Right cardiac atrium (tissue), 5 donors: ENCODE results near the gene CCDC185. TPM values are rescaled to one million over a fixed set of nuclear protein-coding genes. Genes with fewer than 3 reads are reported as not detected.

Experiments used
- ATAC-seq, 2 donors: fragments of 200-7000 bp; cut with Tn5 transposase; one replicate each; pipeline versions ENCODE4 v1.8.0 to v1.9.1; 2020; ENCODE audit warnings: moderate library complexity in 2 of 2, mild to moderate bottlenecking in 1 of 2
- DNase-seq, 3 donors: peaks; one replicate each; pipeline ENCODE4 v3.0.0-alpha.2; 2020
- H3K27ac ChIP-seq: one replicate; pipeline ENCODE4 v1.5.1; 2013; ENCODE audit warnings: mild to moderate bottlenecking, low read length, control low read depth, moderate library complexity
- H3K27me3 ChIP-seq: one replicate; pipeline ENCODE4 v1.6.1; 2013; ENCODE audit not compliant: control insufficient read depth, insufficient read depth
- H3K4me1 ChIP-seq: one replicate; pipeline ENCODE4 v1.6.1; 2013; ENCODE audit warnings: low read length; ENCODE audit not compliant: control insufficient read depth, insufficient read depth
- H3K4me3 ChIP-seq: one replicate; pipeline ENCODE4 v1.5.1; 2013; ENCODE audit warnings: low read length, control low read depth
- H3K9me3 ChIP-seq: one replicate; pipeline ENCODE4 v1.6.1; 2013; ENCODE audit warnings: low read length; ENCODE audit not compliant: control insufficient read depth
- WGBS: extraction: QIAGEN DNeasy Blood & Tissue Kit; methylation state at CpG from one replicate; pipeline ENCODE4 v1.1.7; 2013; 5-methylcytosine and 5-hydroxymethylcytosine counted together
- intact Hi-C, 4 donors: fragments of 100-400 bp; cut with DNase I; formaldehyde crosslinking; loops; one replicate each; pipeline versions ENCODE4 v1.11.0 to v1.14.0; 2022 to 2023
- long read RNA-seq, 4 donors: library from polyadenylated mRNA; unstranded; transcript quantifications; one replicate each; pipeline ENCODE4 v2.0.0, GENCODE V29; 2020 to 2021
- polyA plus RNA-seq: library from polyadenylated mRNA; stranded (reverse); fragments of 200-250 nt; gene quantifications from one replicate; pipeline ENCODE4 v1.2.3, GENCODE V29; 2013
- total RNA-seq, 4 donors: library from RNA; stranded (reverse); fragmentation: NEBNext Ultra II Directional; extraction: Animal tissue kit (Norgen Biotek cat#: 25700); gene quantifications; one replicate each; pipeline ENCODE4 v1.2.1, GENCODE V29; 2021
- donor health status: healthy with polysubstance abuse.
- donor health status: DM: no; HTN: yes; CAD: no.
- donor health status: DM: no; HTN: no; CAD: no.
- donor health status: DM: no; HTN: yes; CAD: no; lungs with severe emphysema.
- donor health status: DM: yes; HTN: yes; CAD: no.

Gene CCDC185
- under 1 TPM in 3 of 4 donors, not detected in 1; 0.14 to 0.35 (median 0.34) TPM for total RNA-seq
- polyA plus RNA-seq: 0.34 TPM
- long read RNA-seq, donor 1, partial matches to known transcripts: 0 of 1 reads
- long read RNA-seq, donor 1, other reads (novel, unspliced or antisense): 0 of 1 reads
- long read RNA-seq, donor 2: 0 reads
- long read RNA-seq, donor 3: 0 reads
- long read RNA-seq, donor 4, partial matches to known transcripts: 0 of 1 reads
- long read RNA-seq, donor 4, other reads (novel, unspliced or antisense): 0 of 1 reads

DNA sequence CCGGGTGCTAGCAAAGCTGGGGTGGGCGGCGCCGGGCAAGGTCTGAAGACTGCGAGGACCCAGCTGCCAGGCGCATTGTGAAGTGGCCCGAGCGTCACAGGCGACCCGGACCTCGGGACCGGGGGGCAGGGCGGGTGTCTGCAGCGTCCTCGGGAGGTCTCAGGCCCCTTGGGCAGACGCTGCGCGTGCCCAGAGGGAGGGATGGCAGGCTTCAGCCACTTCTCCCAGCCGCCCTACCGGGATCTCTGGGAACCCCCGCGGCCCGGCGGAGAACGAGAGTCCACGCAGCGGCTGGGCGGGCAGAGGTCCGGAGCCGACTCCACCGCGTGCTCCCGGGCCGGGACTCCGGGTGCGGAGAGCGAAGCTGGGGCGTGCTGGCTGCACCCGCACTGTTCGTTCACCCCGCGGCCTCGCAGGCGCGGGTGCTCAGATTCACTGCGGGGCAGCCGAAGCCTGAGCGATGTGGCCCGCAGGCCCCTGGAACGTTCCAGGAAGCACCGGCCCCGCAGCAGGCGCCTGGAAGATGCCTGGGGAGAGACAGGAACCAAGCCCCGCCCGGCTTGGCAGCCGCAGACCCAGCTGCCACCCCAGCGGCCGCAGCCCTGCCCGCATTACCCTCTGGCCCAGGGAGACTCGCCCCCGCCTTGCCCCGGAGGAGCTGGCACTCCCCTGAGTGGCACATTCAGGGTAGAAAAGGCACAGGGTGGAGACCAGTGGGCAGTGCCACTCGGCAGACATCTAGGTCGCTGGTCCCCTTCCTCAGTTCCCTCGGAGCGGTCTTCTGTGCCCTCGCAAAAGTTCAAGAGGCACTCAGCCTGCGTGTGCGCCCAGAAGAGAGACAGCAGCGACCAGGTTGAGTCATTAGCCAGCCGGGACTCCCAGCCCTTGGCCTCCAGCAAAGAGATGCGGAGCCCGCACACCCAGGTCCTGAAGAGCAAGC is at the start of gene CCDC185:
Gene CCDC185, plus strand, starts transcription at position 141 of the 940 bp plus-strand sequence. Its CDS starts 61 bp downstream, at position 202.
- 20% methylated on average over 73 of the region's 73 CpGs for WGBS
- ATAC-seq: peak; percentile 66 to 77
- no peaks in the 10 kb centered on the region for H3K9me3 ChIP-seq
- peak within 1 kb of the TSS; percentile 5 for H3K4me3 ChIP-seq
- H3K27me3 ChIP-seq: no peaks in the 10 kb centered on the region
- no peaks in the 10 kb centered on the region for H3K4me1 ChIP-seq
- intact Hi-C loops: no loop called here
- DNase-seq: peak; percentile 25 to 61 (median 52)
- no peak within 1 kb of the TSS for H3K27ac ChIP-seq

DNA sequence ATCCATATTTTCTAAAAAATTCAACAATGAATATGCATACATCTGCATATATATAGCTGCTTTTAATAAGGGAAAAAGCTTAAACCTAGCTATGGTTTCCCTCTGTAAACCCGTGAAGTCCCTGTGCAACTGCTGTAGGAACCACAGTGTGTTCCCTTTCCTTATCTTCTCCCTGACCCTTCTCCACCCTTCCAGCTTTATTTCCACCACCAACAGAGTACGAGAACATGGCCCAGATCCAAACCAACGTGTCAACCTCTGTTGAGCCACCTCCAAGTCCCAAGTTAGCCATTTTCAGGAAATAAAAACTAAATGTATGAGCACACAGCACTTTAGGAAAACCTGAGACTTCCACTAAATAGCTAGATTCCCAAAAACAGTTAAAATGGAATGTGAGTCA is 49.5 kb upstream of the CCDC185 start:
- no peak overlapping the region for H3K4me3 ChIP-seq
- no peaks in the 10 kb centered on the region for H3K9me3 ChIP-seq
- intact Hi-C loops: no loop called here
- DNase-seq (peak in 2 of 3 donors; percentile 63 to 70), ATAC-seq (peak; percentile 79 to 89)
- H3K4me1 ChIP-seq: peaks cover 10% of the 10 kb centered on the region
- WGBS: 11% methylated on average over 3 of the region's 3 CpGs
- H3K27me3 ChIP-seq: no peaks in the 10 kb centered on the region
- peak overlapping the region; percentile 70 for H3K27ac ChIP-seq

- no peak overlapping the region for H3K4me3 ChIP-seq
- H3K27me3 ChIP-seq: no peaks in the 10 kb centered on the region
- WGBS: 38% methylated on average over 6 of the region's 6 CpGs
- peak overlapping the region; percentile 70 for H3K27ac ChIP-seq
- peaks cover 10% of the 10 kb centered on the region for H3K4me1 ChIP-seq
- no peaks in the 10 kb centered on the region for H3K9me3 ChIP-seq
- DNase-seq: peak in 1 of 3 donors; percentile 27
- intact Hi-C loops: no loop called here
- peak; percentile 75 to 91 for ATAC-seq
Observed at GRCh38 chr1:223344491-223344890, 48.7 kb upstream of the CCDC185 start.

DNA sequence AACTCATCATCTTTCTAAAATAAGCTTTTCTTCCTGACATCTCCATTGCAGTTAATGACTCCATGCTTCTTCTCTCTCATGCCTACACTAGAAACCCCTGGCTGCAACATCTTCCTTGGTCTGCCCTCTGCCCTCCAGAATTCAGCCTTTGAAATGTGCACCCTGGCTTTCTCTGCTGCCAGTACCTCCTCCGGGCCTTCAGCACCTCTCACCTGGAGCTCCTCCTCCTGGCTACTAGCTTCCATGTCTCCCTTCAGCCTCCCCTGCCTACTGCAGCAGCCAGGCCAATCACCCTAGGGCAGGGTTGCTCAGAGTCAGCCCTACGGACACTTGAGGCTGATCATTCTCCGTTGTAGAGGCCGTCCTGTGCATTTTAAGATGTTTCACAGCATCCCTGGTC is 47.5 kb upstream of the CCDC185 start:
- intact Hi-C loops: no loop called here
- H3K27me3 ChIP-seq: no peaks in the 10 kb centered on the region
- 86% methylated on average over 4 of the region's 4 CpGs for WGBS
- no peaks in the 10 kb centered on the region for H3K9me3 ChIP-seq
- H3K4me1 ChIP-seq: peaks cover 6% of the 10 kb centered on the region
- ATAC-seq: no peak
- H3K4me3 ChIP-seq: no peak overlapping the region
- DNase-seq: no peak
- H3K27ac ChIP-seq: no peak overlapping the region

- no peak for ATAC-seq
- WGBS: 87% methylated on average over 4 of the region's 4 CpGs
- H3K9me3 ChIP-seq: no peaks in the 10 kb centered on the region
- H3K4me3 ChIP-seq: no peak overlapping the region
- H3K27ac ChIP-seq: no peak overlapping the region
- H3K4me1 ChIP-seq: peaks cover 6% of the 10 kb centered on the region
- intact Hi-C loops: no loop called here
- no peak for DNase-seq
- H3K27me3 ChIP-seq: no peaks in the 10 kb centered on the region
Observed at GRCh38 chr1:223346311-223346710, 46.9 kb upstream of the CCDC185 start.

- Histone ChIP-seq H3K9me3 (no peaks in the 10 kb centered on the region), H3K4me1 (peaks cover 6% of the 10 kb centered on the region), H3K27ac (no peak overlapping the region), H3K4me3 (no peak overlapping the region), H3K27me3 (no peaks in the 10 kb centered on the region)
- intact Hi-C loops: no loop called here
- WGBS: 94% methylated on average over 4 of the region's 4 CpGs
- ATAC-seq: no peak
- no peak for DNase-seq
Observed at GRCh38 chr1:223347583-223347982, 45.6 kb upstream of the CCDC185 start.

- intact Hi-C loops: no loop called here
- no peak for ATAC-seq
- Histone ChIP-seq H3K4me1 (peaks cover 6% of the 10 kb centered on the region), H3K27me3 (no peaks in the 10 kb centered on the region), H3K27ac (no peak overlapping the region), H3K9me3 (no peaks in the 10 kb centered on the region), H3K4me3 (no peak overlapping the region)
- WGBS: 62% methylated on average over 2 of the region's 2 CpGs
- no peak for DNase-seq
Observed at GRCh38 chr1:223348439-223348838, 44.8 kb upstream of the CCDC185 start.

DNA sequence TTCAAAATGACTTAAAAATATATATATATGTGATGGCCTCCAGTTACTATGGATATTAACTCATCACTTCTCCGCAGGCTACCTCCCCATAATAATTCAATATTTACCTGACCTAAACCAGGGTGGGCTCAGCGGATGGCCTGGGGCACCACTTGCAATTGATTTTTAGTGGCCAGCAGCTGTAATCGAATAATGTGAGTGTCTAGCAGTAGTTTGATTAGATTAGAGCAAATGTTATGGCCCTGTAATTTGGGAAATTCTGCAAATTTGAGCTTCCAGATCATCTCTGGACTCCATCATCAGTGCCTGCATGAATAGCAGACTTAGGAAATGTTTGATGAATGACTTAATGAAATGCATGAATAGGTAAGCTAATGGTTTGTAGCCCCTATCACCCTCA is 44.0 kb upstream of the CCDC185 start:
- DNase-seq: no peak
- WGBS: 95% methylated on average over 3 of the region's 3 CpGs
- Histone ChIP-seq H3K27me3 (no peaks in the 10 kb centered on the region), H3K27ac (no peak overlapping the region), H3K4me3 (no peak overlapping the region), H3K9me3 (no peaks in the 10 kb centered on the region), H3K4me1 (peaks cover 5% of the 10 kb centered on the region)
- ATAC-seq: no peak
- intact Hi-C loops: no loop called here

DNA sequence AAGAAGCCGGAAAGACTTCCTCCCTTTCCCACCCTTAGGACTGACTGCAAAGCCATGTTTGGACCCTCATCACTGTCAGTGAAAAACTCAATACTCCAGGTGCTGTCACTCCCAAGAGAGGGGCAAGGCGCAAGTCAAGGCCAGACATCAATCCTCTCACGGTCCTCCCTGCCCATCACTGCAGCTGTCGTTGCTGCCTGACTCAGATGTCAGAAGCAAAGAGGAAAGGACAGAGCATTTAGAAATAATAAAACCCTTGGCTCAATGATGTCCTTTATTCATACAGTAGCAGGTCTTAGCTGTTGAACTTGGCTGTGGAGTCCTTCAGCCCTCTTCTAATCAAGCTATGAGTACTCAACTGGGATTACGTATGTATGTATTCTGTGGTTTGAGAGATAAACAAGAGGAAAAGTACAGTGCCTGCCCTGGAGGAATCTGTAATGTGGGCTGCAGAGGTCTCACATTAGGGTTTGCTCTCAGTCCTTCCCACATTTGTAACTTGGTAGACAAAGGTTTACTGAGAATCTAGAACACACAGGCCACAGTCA is 42.8 kb upstream of the CCDC185 start:
- Histone ChIP-seq H3K27me3 (no peaks in the 10 kb centered on the region), H3K9me3 (no peaks in the 10 kb centered on the region), H3K4me1 (no peaks in the 10 kb centered on the region), H3K4me3 (no peak overlapping the region), H3K27ac (no peak overlapping the region)
- ATAC-seq (peak; percentile 40 to 51), DNase-seq (no peak)
- intact Hi-C loops: no loop called here
- WGBS: 44% methylated on average over 5 of the region's 5 CpGs

- DNase-seq: no peak
Observed at GRCh38 chr1:223352944-223353343, 40.3 kb upstream of the CCDC185 start.

DNA sequence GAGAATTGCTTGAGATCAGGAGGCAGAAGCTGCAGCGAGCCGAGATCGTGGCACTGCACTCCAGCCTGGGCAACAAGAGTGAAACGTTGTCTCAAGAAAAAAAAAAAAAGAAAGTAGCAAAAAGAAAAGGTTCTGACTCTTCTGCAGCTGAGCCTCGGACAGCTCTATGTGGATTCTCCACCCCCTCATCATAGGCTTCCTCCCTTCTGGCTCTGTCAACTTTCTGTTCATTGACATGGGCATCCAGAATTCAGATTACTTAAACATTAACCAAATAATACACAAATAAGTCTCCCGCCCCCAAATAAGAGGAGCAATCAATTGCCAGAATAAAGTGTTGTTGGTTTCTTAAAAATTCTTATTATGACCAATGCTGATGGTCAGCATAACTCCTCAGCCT is 39.3 kb upstream of the CCDC185 start:
- H3K27me3 ChIP-seq: no peaks in the 10 kb centered on the region
- no peak for DNase-seq
- H3K4me3 ChIP-seq: no peak overlapping the region
- 64% methylated on average over 6 of the region's 6 CpGs for WGBS
- H3K4me1 ChIP-seq: no peaks in the 10 kb centered on the region
- no peak for ATAC-seq
- H3K27ac ChIP-seq: no peak overlapping the region
- H3K9me3 ChIP-seq: no peaks in the 10 kb centered on the region
- intact Hi-C loops: no loop called here

More at GRCh38 chr1:223352944-223353343, 40.3 kb upstream of the CCDC185 start:
- intact Hi-C loops: no loop called here
- 53% methylated on average over 7 of the region's 7 CpGs for WGBS
- no peak overlapping the region for H3K27ac ChIP-seq
- H3K27me3 ChIP-seq: no peaks in the 10 kb centered on the region
- no peaks in the 10 kb centered on the region for H3K4me1 ChIP-seq
- H3K4me3 ChIP-seq: no peak overlapping the region
- no peaks in the 10 kb centered on the region for H3K9me3 ChIP-seq
- peak in 1 of 2 donors; percentile 34 for ATAC-seq
